Fibroblast of skin of left biceps (primary cell): ENCODE results near the gene ALG1L2.
"Not testable (repeated sequence)": the region's sequence is repeated elsewhere in the genome, so short reads cannot be mapped to it uniquely, and the experiment has no call there.

Experiments used
- DNase-seq, 2 experiments: peaks; one replicate each; pipeline ENCODE4 v3.0.0-alpha.2; 2013; ENCODE audit warnings: low read depth in 2 of 2

ALG1L2 gene

GRCh38 chr3:130122891-130123775 is 41.5 kb downstream of the ALG1L2 start:
- not testable (repeated sequence) for DNase-seq

GRCh38 chr3:130125406-130125805 is 43.8 kb downstream of the ALG1L2 start:
- not testable (repeated sequence) for DNase-seq

GRCh38 chr3:130136337-130136736 is 54.7 kb downstream of the ALG1L2 start:
- not testable (repeated sequence) for DNase-seq

GRCh38 chr3:130137685-130138084 is 56.1 kb downstream of the ALG1L2 start:
- DNase-seq: not testable (repeated sequence)

GRCh38 chr3:130138992-130139391 is 57.4 kb downstream of the ALG1L2 start:
- DNase-seq: not testable (repeated sequence)

GRCh38 chr3:130140756-130141155 is 59.1 kb downstream of the ALG1L2 start:
- not testable (repeated sequence) for DNase-seq

- DNase-seq: not testable (repeated sequence)
Measured at GRCh38 chr3:130143648-130144327, 62.2 kb downstream of the ALG1L2 start.

GRCh38 chr3:130144328-130144650 is 62.7 kb downstream of the ALG1L2 start:
- not testable (repeated sequence) for DNase-seq

GRCh38 chr3:130145456-130145855 is 63.8 kb downstream of the ALG1L2 start:
- DNase-seq: not testable (repeated sequence)

GRCh38 chr3:130146465-130146864 is 64.8 kb downstream of the ALG1L2 start:
- not testable (repeated sequence) for DNase-seq
